ENCODE data around the gene CISTR.

Gene CISTR

GRCh38 chr12:53761306-53761705 lies 9.5 kb upstream of the CISTR start:
- no peak for DNase-seq

- no peak for DNase-seq
Measured at GRCh38 chr12:53759261-53759660, 7.5 kb upstream of the CISTR start.

- DNase-seq = no peak
Measured at GRCh38 chr12:53758730-53759103, 6.9 kb upstream of the CISTR start.

- no peak for DNase-seq
Measured at GRCh38 chr12:53758081-53758729, 6.4 kb upstream of the CISTR start.

GRCh38 chr12:53757101-53757770 lies 5.5 kb upstream of the CISTR start:
- peak; percentile 35 for DNase-seq

GRCh38 chr12:53756300-53757100 lies 4.7 kb upstream of the CISTR start:
- DNase-seq = no peak

GRCh38 chr12:53755893-53756292 lies 4.1 kb upstream of the CISTR start:
- DNase-seq = no peak

- no peak for DNase-seq
Measured at GRCh38 chr12:53755451-53755891, 3.7 kb upstream of the CISTR start.

- peak; percentile 8 for DNase-seq
Measured at GRCh38 chr12:53754633-53755264, 3.0 kb upstream of the CISTR start.

GRCh38 chr12:53754188-53754585 lies 2.4 kb upstream of the CISTR start:
- no peak for DNase-seq

- no peak for DNase-seq
Measured at GRCh38 chr12:53752621-53753020, 842 bp upstream of the CISTR start.

GRCh38 chr12:53752192-53752601 lies 418 bp upstream of the CISTR start:
- no peak for DNase-seq

- peak; percentile 22 for DNase-seq
Measured at GRCh38 chr12:53750812-53751335, 905 bp downstream of the CISTR start.

- DNase-seq = no peak
Measured at GRCh38 chr12:53749986-53750811, 1.6 kb downstream of the CISTR start.

GRCh38 chr12:53748072-53748840 lies 3.5 kb downstream of the CISTR start:
- DNase-seq = no peak

- DNase-seq = no peak
Measured at GRCh38 chr12:53747095-53747494, 4.7 kb downstream of the CISTR start.

GRCh38 chr12:53746592-53747092 lies 5.1 kb downstream of the CISTR start:
- DNase-seq = peak; percentile 70

GRCh38 chr12:53744751-53745150 lies 7.0 kb downstream of the CISTR start:
- DNase-seq = no peak

GRCh38 chr12:53744130-53744441 lies 7.7 kb downstream of the CISTR start:
- no peak for DNase-seq

- DNase-seq = peak; percentile 45
Measured at GRCh38 chr12:53743266-53744129, 8.3 kb downstream of the CISTR start.

Data from NCI-H1105 treated with DMSO at 0.1 percent for 48 hours (cell line).